Kidney (tissue), 14 donors: ENCODE data around the gene OR5K2. TPM values are rescaled to one million over a fixed set of nuclear protein-coding genes. Genes with fewer than 3 reads are reported as not detected.

Source experiments
- DNase-seq, 5 donors: peaks; one replicate each; pipeline ENCODE4 v3.0.0-alpha.2; 2013 to 2020
- FAIRE-seq: peaks from 2 replicates; lab custom pipeline; 2012; peaks lifted over from hg19 to GRCh38; lab: Jason Lieb, UNC
- H3K27ac ChIP-seq, 2 donors: one replicate each; pipeline ENCODE4 v1.7.0; 2013; ENCODE audit warnings: low read depth in 2 of 2, low read length in 2 of 2, inconsistent platforms in 1 of 2
- H3K27me3 ChIP-seq: one replicate; pipeline ENCODE4 v1.7.1; 2013; ENCODE audit warnings: low read length, inconsistent platforms; ENCODE audit not compliant: control insufficient read depth, insufficient read depth
- H3K36me3 ChIP-seq, 3 donors: one replicate each; pipeline versions ENCODE4 v1.7.0 to v1.7.1; 2013; ENCODE audit warnings: low read length in 3 of 3, control low read depth in 1 of 3, inconsistent platforms in 1 of 3; ENCODE audit not compliant: insufficient read depth in 3 of 3, control insufficient read depth in 2 of 3
- H3K4me1 ChIP-seq, 3 donors: one replicate each; pipeline versions ENCODE4 v1.7.0 to v1.7.1; 2013; ENCODE audit warnings: low read length in 3 of 3, inconsistent platforms in 1 of 3, low read depth in 1 of 3; ENCODE audit not compliant: control insufficient read depth in 2 of 3, insufficient read depth in 2 of 3
- H3K4me3 ChIP-seq, 3 donors: one replicate each; pipeline versions ENCODE4 v1.7.0 to v1.8.1; 2013; ENCODE audit warnings: low read length in 3 of 3, control low read depth in 1 of 3, inconsistent platforms in 1 of 3
- H3K9ac ChIP-seq, 3 donors: one replicate each; pipeline versions ENCODE4 v1.7.0 to v1.7.1; 2013; ENCODE audit warnings: low read length in 3 of 3, control low read depth in 1 of 3, inconsistent platforms in 1 of 3
- H3K9me3 ChIP-seq, 3 donors: one replicate each; pipeline versions ENCODE4 v1.7.0 to v1.7.1; 2013; ENCODE audit warnings: low read length in 3 of 3, control low read depth in 1 of 3, inconsistent platforms in 1 of 3; ENCODE audit not compliant: control insufficient read depth in 2 of 3, insufficient read depth in 1 of 3
- intact Hi-C: fragments of 100-400 bp; cut with DNase I; formaldehyde crosslinking; loops from one replicate; pipeline ENCODE4 v1.11.1; 2022
- polyA plus RNA-seq: library from polyadenylated mRNA; stranded (reverse); fragments of 350-450 nt; fragmentation: Illumina TruSeq; extraction: RNeasy Lipid Tissue Mini Kit (QIAGEN cat#74804); gene quantifications from one replicate; pipeline ENCODE4 v1.2.3, GENCODE V29; 2014; ENCODE audit warnings: low read depth, low replicate concordance; ENCODE audit not compliant: insufficient read depth
- total RNA-seq: library from RNA; stranded (reverse); fragmentation: NEBNext Ultra II Directional; extraction: Animal tissue kit (Norgen Biotek cat#: 25700); gene quantifications from one replicate; pipeline ENCODE4 v1.2.1, GENCODE V29; 2021
- TF ChIP-seq, protein P1 (sequence below): IDR thresholded peaks from 3 replicates; pipeline ENCODE4 v1.5.1; 2012; ENCODE audit warnings: mild to moderate bottlenecking, moderate library complexity, borderline replicate concordance; ENCODE audit not compliant: insufficient read depth; ENCODE audit errors: extremely low read depth
- donor health status: control.
- donor health status: control.
- donor health status: control.
- donor health status: control.
- donor health status: control.
- donor health status: DM: yes; HTN: yes; CAD: no.
- donor health status: Normal renal cell carcinoma (clear cell type).

OR5K2 gene
- total and polyA plus RNA-seq, 2 donors from 2014 or later = not detected

GRCh38 chr3:98512576-98512975 lies 15.1 kb downstream of the OR5K2 start:
- Histone ChIP-seq H3K27ac (no peak overlapping the region), H3K36me3 (peaks cover 0 to 8% (median 6%) of the 10 kb centered on the region in 3 donors), H3K9ac (no peak overlapping the region), H3K4me1 (no peaks in the 10 kb centered on the region), H3K4me3 (no peak overlapping the region), H3K27me3 (no peaks in the 10 kb centered on the region), H3K9me3 (no peaks in the 10 kb centered on the region)
- TF ChIP-seq, protein P1, sequence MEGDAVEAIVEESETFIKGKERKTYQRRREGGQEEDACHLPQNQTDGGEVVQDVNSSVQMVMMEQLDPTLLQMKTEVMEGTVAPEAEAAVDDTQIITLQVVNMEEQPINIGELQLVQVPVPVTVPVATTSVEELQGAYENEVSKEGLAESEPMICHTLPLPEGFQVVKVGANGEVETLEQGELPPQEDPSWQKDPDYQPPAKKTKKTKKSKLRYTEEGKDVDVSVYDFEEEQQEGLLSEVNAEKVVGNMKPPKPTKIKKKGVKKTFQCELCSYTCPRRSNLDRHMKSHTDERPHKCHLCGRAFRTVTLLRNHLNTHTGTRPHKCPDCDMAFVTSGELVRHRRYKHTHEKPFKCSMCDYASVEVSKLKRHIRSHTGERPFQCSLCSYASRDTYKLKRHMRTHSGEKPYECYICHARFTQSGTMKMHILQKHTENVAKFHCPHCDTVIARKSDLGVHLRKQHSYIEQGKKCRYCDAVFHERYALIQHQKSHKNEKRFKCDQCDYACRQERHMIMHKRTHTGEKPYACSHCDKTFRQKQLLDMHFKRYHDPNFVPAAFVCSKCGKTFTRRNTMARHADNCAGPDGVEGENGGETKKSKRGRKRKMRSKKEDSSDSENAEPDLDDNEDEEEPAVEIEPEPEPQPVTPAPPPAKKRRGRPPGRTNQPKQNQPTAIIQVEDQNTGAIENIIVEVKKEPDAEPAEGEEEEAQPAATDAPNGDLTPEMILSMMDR = no peak
- intact Hi-C loops = no loop called here
- DNase-seq (no peak), FAIRE-seq (no peak)

GRCh38 chr3:98513091-98513511 lies 15.6 kb downstream of the OR5K2 start:
- Histone ChIP-seq H3K9me3 (no peaks in the 10 kb centered on the region), H3K4me1 (no peaks in the 10 kb centered on the region), H3K27ac (no peak overlapping the region), H3K9ac (no peak overlapping the region), H3K4me3 (no peak overlapping the region), H3K36me3 (peaks cover 0 to 10% (median 6%) of the 10 kb centered on the region in 3 donors), H3K27me3 (no peaks in the 10 kb centered on the region)
- TF ChIP-seq, protein P1 = no peak
- DNase-seq (no peak), FAIRE-seq (no peak)
- intact Hi-C loops = no loop called here

DNA sequence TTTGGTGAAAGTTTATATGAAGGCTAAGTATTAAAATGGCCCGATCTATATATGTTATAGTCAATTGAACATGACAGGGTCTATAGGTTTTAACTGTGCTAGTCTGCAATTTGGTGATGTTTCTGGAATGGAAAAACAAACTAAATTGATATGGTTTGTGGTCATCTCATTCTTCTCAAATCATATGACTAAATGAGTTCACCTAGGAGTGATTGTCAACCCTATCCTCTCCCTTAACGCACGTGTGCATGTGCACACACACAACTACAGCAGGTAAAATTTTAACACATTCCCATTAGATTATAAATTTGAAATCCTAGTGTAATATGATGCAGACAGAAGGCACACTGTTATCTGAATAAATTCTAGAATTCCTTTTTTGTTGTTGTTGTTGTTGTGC lies 16.3 kb downstream of the OR5K2 start:
- Histone ChIP-seq H3K36me3 (peaks cover 0 to 11% (median 9%) of the 10 kb centered on the region in 3 donors), H3K9me3 (no peaks in the 10 kb centered on the region), H3K4me1 (no peaks in the 10 kb centered on the region), H3K27me3 (no peaks in the 10 kb centered on the region), H3K9ac (no peak overlapping the region), H3K27ac (no peak overlapping the region), H3K4me3 (no peak overlapping the region)
- TF ChIP-seq, protein P1 = no peak
- FAIRE-seq = no peak
- no peak for DNase-seq
- intact Hi-C loops = no loop called here

GRCh38 chr3:98514948-98515347 lies 17.5 kb downstream of the OR5K2 start:
- TF ChIP-seq, protein P1 = no peak
- FAIRE-seq (no peak), DNase-seq (no peak)
- no peak overlapping the region for H3K4me3 ChIP-seq
- H3K9ac ChIP-seq = no peak overlapping the region
- H3K9me3 ChIP-seq = no peaks in the 10 kb centered on the region
- H3K27me3 ChIP-seq = no peaks in the 10 kb centered on the region
- intact Hi-C loops = no loop called here
- peaks cover 0 to 14% (median 13%) of the 10 kb centered on the region in 3 donors for H3K36me3 ChIP-seq
- no peak overlapping the region for H3K27ac ChIP-seq
- H3K4me1 ChIP-seq = peaks cover 0 to under 1% (median 0%) of the 10 kb centered on the region in 3 donors
